Caco-2 (cell line): ENCODE measurements around the gene REPIN1. TPM values are rescaled to one million over a fixed set of nuclear protein-coding genes. Genes with fewer than 3 reads are reported as not detected.

Experiments
- BruUV-seq: library from RNA; stranded (reverse); fragments of 400-500 nt; replicated peaks from 2 replicates; lab custom pipeline; 2021; lab: Mats Ljungman, UMichigan
- CTCF ChIA-PET: fragments of 300-600 bp; sonication (Branson Sonifier 250); formaldehyde crosslinking; loops from one replicate; lab custom pipeline; 2022; ENCODE audit warnings: antibody characterized with exemption; lab: Charles Lee
- POLR2A ChIA-PET: fragments of 300-600 bp; sonication (Branson Sonifier 250); formaldehyde crosslinking; loops from one replicate; lab custom pipeline; 2022; ENCODE audit warnings: antibody characterized with exemption; lab: Charles Lee
- DNase-seq, 2 experiments: peaks; one replicate each; pipeline versions ENCODE4 v3.0.0 to v3.0.0-alpha.2; 2020 to 2022
- H3K27me3 ChIP-seq: replicated peaks from 2 replicates; pipeline ENCODE4 v1.6.0; 2011; ENCODE audit warnings: low read length; ENCODE audit not compliant: control insufficient read depth, insufficient read depth
- H3K36me3 ChIP-seq: 2 replicates; pipeline ENCODE4 v1.5.1; 2011; ENCODE audit warnings: low read length; ENCODE audit not compliant: control insufficient read depth, insufficient read depth
- H3K4me1 ChIP-seq: fragments of 250-450 bp; sonication (Bioruptor Pico); 2 replicates; pipeline ENCODE4 v1.5.1; 2020; ENCODE audit warnings: mild to moderate bottlenecking
- H3K4me3 ChIP-seq: 2 replicates; pipeline ENCODE4 v1.5.1; 2011; ENCODE audit warnings: low read depth, mild to moderate bottlenecking, control low read depth, low read length
- H3K9me3 ChIP-seq: fragments of 250-450 bp; sonication (Bioruptor Pico); 2 replicates; pipeline ENCODE4 v1.5.1; 2020; ENCODE audit warnings: mild to moderate bottlenecking, moderate library complexity
- H3K27ac Mint-ChIP-seq: one replicate; pipeline ENCODE4 v1.8.0; 2022; ENCODE audit warnings: mixed read lengths; ENCODE audit not compliant: unreplicated experiment
- H3K27me3 Mint-ChIP-seq: one replicate; pipeline ENCODE4 v1.8.0; 2022; ENCODE audit warnings: mixed read lengths; ENCODE audit not compliant: insufficient read depth, unreplicated experiment
- H3K36me3 Mint-ChIP-seq: one replicate; pipeline ENCODE4 v1.8.0; 2022; ENCODE audit warnings: mild to moderate bottlenecking, mixed read lengths; ENCODE audit not compliant: insufficient read depth, unreplicated experiment
- H3K4me1 Mint-ChIP-seq: one replicate; pipeline ENCODE4 v1.8.0; 2022; ENCODE audit warnings: low read depth, mixed read lengths; ENCODE audit not compliant: unreplicated experiment
- H3K4me3 Mint-ChIP-seq: one replicate; pipeline ENCODE4 v1.8.0; 2022; ENCODE audit warnings: mild to moderate bottlenecking, moderate library complexity, mixed read lengths; ENCODE audit not compliant: unreplicated experiment
- H3K9me3 Mint-ChIP-seq: one replicate; pipeline ENCODE4 v1.8.0; 2022; ENCODE audit warnings: mixed read lengths; ENCODE audit not compliant: unreplicated experiment
- intact Hi-C: fragments of 100-400 bp; cut with micrococcal nuclease; formaldehyde crosslinking; loops from one replicate; pipeline ENCODE4 v1.10.0; 2022; ENCODE audit not compliant: unreplicated experiment
- total RNA-seq: library from RNA; stranded (reverse); gene quantifications from 2 replicates; pipeline ENCODE4 v1.2.3, GENCODE V29; 2022
- TF ChIP-seq, protein P1 (sequence below), 2 experiments: fragments of 200-600 bp in 1 of 2; IDR thresholded peaks; 1 replicate in 1 of 2; 2 replicates in 1 of 2; pipeline versions ENCODE4 v1.5.1 to v1.8.0; 2011 to 2022; ENCODE audit warnings: antibody characterized with exemption in 1 of 2, control low read depth in 1 of 2, inconsistent platforms in 1 of 2, low read depth in 1 of 2, low read length in 1 of 2, mild to moderate bottlenecking in 1 of 2, moderate library complexity in 1 of 2; ENCODE audit not compliant: insufficient read depth in 1 of 2, severe bottlenecking in 1 of 2, unreplicated experiment in 1 of 2

REPIN1 gene
- total RNA-seq, 1 experiment from 2014 or later = 148 TPM

DNA sequence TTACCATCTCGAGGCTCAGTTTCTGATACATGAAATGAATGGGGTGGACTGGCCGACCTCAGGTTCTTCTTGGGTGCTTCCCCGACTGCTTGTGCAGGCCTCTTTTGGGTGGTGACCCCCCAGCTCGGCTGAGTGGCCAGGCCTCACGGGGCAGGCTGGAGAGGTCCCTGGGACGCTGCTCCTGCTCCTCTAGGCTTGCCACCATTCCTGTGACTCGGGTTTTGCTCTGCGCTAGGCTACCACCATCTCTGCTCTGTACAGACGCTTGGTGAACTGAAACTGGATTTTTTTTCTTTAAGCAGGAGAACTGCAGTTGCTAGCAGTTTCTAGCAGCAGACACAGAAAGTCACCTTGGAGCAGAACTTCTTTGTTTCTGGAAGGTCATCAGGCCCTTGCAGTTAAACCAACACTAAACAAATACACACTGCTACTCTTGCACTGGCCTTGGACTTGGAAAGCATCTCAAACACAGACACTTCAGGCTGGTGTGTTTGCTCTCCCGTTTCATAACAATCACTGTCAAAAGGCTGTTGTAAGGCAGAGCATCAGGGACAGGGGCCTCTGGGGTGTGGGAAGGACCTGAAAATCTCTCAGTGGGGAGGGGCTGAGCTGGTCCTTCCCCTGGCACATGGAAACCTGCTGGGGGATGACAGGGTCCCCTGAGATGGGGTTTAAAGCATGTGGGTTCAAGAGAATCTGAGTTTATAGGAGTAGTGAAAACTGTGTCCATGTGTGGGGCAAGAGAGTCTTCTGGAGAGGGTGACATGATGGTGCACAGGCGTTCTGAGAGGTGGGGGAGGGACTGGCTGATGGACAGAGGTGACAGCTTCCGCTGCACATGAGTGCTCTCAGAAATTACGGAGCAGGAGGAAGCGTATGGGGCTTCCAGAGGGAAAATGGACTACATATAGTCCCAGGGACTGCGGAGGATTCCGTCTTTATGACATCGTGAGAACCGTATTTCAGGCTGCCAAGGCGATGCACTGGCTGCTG lies 46.8 kb downstream of the REPIN1 start:
- Mint-ChIP-seq H3K27ac (no peak overlapping the region), H3K4me3 (no peak overlapping the region), H3K9me3 (no peaks in the 10 kb centered on the region), H3K4me1 (no peaks in the 10 kb centered on the region), H3K27me3 (peaks cover 3% of the 10 kb centered on the region), H3K36me3 (no peaks in the 10 kb centered on the region)
- TF ChIP-seq, protein P1, sequence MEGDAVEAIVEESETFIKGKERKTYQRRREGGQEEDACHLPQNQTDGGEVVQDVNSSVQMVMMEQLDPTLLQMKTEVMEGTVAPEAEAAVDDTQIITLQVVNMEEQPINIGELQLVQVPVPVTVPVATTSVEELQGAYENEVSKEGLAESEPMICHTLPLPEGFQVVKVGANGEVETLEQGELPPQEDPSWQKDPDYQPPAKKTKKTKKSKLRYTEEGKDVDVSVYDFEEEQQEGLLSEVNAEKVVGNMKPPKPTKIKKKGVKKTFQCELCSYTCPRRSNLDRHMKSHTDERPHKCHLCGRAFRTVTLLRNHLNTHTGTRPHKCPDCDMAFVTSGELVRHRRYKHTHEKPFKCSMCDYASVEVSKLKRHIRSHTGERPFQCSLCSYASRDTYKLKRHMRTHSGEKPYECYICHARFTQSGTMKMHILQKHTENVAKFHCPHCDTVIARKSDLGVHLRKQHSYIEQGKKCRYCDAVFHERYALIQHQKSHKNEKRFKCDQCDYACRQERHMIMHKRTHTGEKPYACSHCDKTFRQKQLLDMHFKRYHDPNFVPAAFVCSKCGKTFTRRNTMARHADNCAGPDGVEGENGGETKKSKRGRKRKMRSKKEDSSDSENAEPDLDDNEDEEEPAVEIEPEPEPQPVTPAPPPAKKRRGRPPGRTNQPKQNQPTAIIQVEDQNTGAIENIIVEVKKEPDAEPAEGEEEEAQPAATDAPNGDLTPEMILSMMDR (IDR thresholded peaks at IDR 0.05; ENCODE audit: insufficient read depth in 1 of 2, low read depth in 1 of 2, low read length in 1 of 2, severe bottlenecking in 1 of 2, unreplicated experiment in 1 of 2) = no peak
- DNase-seq = no peak
- no peaks in the 10 kb centered on the region for H3K27me3 ChIP-seq
- H3K4me1 ChIP-seq = no peaks in the 10 kb centered on the region
- ChIA-PET CTCF (no interaction called here), POLR2A (no interaction called here)
- BruUV-seq = no TSS peak
- intact Hi-C loops = no loop called here
- no peaks in the 10 kb centered on the region for H3K9me3 ChIP-seq
- no peaks in the 10 kb centered on the region for H3K36me3 ChIP-seq
- no peak overlapping the region for H3K4me3 ChIP-seq

DNA sequence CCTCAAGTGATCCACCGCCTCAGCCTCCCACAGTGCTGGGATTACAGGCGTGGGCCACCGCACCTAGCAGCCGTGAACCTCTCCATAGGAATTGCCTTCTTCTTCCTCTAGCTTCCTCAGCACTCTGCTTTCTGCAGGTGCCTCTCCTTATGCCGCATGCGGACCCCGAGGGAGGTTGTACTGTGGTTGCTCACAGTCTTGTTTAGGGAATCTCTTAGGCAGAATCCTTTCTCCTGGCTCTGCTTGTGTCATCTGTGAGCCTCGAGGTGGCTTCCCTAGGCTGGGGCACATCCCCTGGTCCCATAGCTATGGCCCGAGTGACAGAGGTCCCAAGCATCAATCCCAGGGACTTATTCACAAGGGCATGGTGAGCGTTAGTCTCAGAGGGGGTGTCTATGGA lies 48.6 kb downstream of the REPIN1 start:
- Histone ChIP-seq H3K9me3 (no peaks in the 10 kb centered on the region), H3K4me3 (no peak overlapping the region), H3K4me1 (0 out of 2 replicates have a peak, but pooled peaks cover 4% of the 10 kb centered on the region), H3K27me3 (no peaks in the 10 kb centered on the region), H3K36me3 (no peaks in the 10 kb centered on the region)
- Mint-ChIP-seq H3K36me3 (peaks cover 5% of the 10 kb centered on the region), H3K4me3 (no peak overlapping the region), H3K27me3 (peaks cover 3% of the 10 kb centered on the region), H3K4me1 (peaks cover 10% of the 10 kb centered on the region), H3K9me3 (no peaks in the 10 kb centered on the region), H3K27ac (no peak overlapping the region)
- CTCF ChIA-PET = no interaction called here
- TF ChIP-seq, protein P1 (IDR thresholded peaks at IDR 0.05; ENCODE audit: insufficient read depth in 1 of 2, low read depth in 1 of 2, low read length in 1 of 2, severe bottlenecking in 1 of 2, unreplicated experiment in 1 of 2) = no peak
- DNase-seq = no peak
- intact Hi-C loops = no loop called here
- POLR2A ChIA-PET = no interaction called here
- no TSS peak for BruUV-seq

DNA sequence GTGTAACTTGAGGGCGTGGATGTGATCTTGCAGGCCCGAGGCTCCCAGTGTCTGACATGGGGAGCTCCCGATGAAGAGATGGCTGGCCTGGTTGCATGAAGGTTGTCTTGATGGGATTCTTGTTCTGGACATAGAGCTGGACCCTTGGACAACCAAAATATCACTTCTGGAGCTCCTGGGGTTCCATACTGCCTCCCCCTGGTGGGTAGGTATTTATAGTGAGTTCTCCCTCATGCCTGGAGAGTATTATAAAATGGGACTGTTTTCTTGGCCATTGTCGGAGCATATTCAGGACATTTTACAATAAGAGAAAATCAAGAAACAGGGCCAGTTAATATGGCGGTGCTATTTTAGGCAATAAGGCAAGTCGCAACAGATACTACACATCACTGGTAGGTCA lies 49.2 kb downstream of the REPIN1 start:
- intact Hi-C loops = loop anchor here (1.0 kb wide), 1 partner anchor 8 kb away; no protein-coding TSS in a partner anchor
- Mint-ChIP-seq H3K36me3 (peaks cover 5% of the 10 kb centered on the region), H3K9me3 (no peaks in the 10 kb centered on the region), H3K4me3 (no peak overlapping the region), H3K27ac (no peak overlapping the region), H3K27me3 (peaks cover 3% of the 10 kb centered on the region), H3K4me1 (peaks cover 10% of the 10 kb centered on the region)
- Histone ChIP-seq H3K9me3 (no peaks in the 10 kb centered on the region), H3K4me3 (no peak overlapping the region), H3K4me1 (0 out of 2 replicates have a peak, but pooled peaks cover 4% of the 10 kb centered on the region), H3K36me3 (no peaks in the 10 kb centered on the region), H3K27me3 (no peaks in the 10 kb centered on the region)
- TF ChIP-seq, protein P1 (IDR thresholded peaks at IDR 0.05; ENCODE audit: insufficient read depth in 1 of 2, low read depth in 1 of 2, low read length in 1 of 2, severe bottlenecking in 1 of 2, unreplicated experiment in 1 of 2) = no peak
- no TSS peak for BruUV-seq
- POLR2A ChIA-PET = no interaction called here
- DNase-seq = no peak
- CTCF ChIA-PET = no interaction called here
